ENCODE results near the gene SLIT3. TPM values are rescaled to one million over a fixed set of nuclear protein-coding genes. Genes with fewer than 3 reads are reported as not detected.
A peak's percentile ranks its signal among the peaks of the same experiment; 100 is the strongest.

Gene SLIT3
- total RNA-seq, 1 donor from 2014 or later = 56.6 TPM

DNA sequence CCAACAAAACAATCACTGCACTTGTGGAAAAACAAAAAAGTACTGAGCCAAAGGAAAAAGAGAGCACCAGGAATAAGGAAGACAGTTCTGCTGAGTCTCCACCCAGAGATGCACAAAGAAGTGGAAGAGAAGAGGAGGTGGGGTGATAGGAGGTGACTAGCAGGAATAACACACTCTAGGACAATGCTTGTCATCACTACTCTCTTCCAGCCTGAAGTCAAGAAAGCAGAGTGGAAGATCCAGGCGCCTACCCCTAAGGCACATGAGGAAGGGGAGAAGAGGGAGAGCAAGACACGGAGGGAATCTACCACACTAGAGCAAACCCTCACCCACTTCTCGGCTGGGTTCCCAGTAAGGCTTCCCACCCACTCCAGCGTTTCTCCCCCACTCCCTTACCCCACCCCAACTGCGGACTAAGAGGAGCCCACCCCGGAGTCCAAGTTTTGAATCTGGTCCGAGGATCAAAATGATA, 1.7 kb downstream of the SLIT3 start:
- H3K36me3 Mint-ChIP-seq = peaks cover 4% of the 10 kb centered on the region
- no peaks in the 10 kb centered on the region for H3K9me3 Mint-ChIP-seq
- peak overlapping the region; percentile 92 for H3K4me3 Mint-ChIP-seq
- TF ChIP-seq, protein P1, sequence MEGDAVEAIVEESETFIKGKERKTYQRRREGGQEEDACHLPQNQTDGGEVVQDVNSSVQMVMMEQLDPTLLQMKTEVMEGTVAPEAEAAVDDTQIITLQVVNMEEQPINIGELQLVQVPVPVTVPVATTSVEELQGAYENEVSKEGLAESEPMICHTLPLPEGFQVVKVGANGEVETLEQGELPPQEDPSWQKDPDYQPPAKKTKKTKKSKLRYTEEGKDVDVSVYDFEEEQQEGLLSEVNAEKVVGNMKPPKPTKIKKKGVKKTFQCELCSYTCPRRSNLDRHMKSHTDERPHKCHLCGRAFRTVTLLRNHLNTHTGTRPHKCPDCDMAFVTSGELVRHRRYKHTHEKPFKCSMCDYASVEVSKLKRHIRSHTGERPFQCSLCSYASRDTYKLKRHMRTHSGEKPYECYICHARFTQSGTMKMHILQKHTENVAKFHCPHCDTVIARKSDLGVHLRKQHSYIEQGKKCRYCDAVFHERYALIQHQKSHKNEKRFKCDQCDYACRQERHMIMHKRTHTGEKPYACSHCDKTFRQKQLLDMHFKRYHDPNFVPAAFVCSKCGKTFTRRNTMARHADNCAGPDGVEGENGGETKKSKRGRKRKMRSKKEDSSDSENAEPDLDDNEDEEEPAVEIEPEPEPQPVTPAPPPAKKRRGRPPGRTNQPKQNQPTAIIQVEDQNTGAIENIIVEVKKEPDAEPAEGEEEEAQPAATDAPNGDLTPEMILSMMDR (conservative IDR thresholded peaks at IDR 0.05) = no peak
- peaks cover 52% of the 10 kb centered on the region for H3K4me1 Mint-ChIP-seq (ENCODE audit: unreplicated experiment)
- no peak overlapping the region for H3K27ac Mint-ChIP-seq
- DNase-seq (ENCODE audit: extremely low spot score, unreplicated experiment) = no peak
- H3K27me3 Mint-ChIP-seq = peaks cover 50% of the 10 kb centered on the region

DNA sequence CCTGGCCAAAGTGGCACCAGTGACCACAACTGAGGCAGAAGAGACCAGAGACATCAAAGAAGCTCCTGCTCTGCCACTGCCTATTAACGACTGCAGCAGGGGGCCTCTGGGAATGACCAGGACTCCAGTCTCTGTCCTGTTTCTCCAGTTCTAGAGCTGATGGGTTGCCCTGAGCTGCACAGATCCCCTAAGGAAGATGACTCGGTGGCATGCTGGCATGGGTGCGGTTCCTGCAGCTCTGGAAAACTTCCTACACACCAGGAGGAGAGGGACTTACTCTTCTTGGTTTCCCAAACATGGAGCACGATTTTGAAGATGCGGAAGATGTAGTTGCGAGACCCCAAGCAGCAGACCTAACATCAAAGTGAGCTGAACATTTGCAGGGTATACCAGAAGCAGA, 2.7 kb downstream of the SLIT3 start:
- Mint-ChIP-seq H3K36me3 (peaks cover 4% of the 10 kb centered on the region), H3K4me1 (ENCODE audit: unreplicated experiment) (peaks cover 52% of the 10 kb centered on the region), H3K9me3 (no peaks in the 10 kb centered on the region), H3K27me3 (peaks cover 44% of the 10 kb centered on the region), H3K27ac (no peak overlapping the region), H3K4me3 (peak overlapping the region; percentile 92)
- no peak for DNase-seq (ENCODE audit: extremely low spot score, unreplicated experiment)
- TF ChIP-seq, protein P1 (conservative IDR thresholded peaks at IDR 0.05) = no peak

DNA sequence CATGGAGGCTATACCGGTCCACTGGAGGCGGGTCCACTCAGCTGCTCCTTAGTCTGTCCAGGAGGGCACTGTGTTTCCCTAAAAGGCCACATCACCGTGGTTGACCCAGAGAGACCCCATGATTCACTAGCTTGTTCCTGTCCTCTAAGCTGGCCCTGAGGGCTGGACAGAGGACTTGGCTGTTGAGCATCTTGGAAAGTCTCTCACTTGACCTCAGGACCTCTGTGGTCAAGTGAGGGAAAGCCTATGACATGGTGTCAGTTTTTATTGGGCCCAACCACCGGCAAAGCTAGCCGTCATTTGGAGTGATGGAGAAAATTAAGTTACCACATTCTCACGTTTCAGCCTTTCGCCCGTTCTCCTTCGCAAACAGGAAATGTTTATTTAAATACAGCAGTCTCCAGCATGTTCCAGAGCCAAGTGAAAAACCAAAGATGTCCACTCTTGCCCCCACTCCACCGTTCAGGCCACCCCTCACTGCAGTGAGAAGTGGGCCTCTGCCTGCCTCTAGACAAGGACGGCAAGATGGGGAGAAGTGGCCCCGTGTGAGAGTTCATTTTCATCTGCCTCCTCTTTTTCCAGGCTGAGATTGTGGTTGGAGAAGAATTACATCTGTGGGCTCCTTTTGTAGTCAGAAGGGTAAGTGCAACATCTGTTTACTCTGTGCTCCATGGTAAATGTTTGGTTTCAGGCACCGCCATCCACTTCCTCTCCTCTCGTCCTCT, 4.4 kb downstream of the SLIT3 start:
- peaks cover 45% of the 10 kb centered on the region for H3K4me1 Mint-ChIP-seq (ENCODE audit: unreplicated experiment)
- H3K9me3 Mint-ChIP-seq = no peaks in the 10 kb centered on the region

DNA sequence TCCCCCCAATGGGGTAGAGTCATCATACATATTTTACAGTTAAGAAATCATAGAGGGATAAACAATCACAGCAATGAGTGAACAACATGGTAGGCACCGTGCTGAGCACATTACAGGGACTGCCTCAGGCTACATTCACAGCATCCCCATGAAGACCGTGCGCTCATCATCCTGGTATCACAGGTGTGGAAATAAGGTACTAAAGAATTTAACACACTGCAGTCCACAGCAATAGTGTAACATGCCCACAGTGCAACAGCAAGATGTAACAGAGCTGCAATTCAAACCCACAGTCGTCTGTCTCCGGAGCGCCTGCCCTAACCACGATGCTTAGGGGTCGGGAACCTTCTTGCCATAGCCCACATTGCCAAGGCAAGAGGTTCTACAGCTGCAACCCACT, 5.6 kb downstream of the SLIT3 start:
- peak; percentile 25 for DNase-seq (ENCODE audit: extremely low spot score, unreplicated experiment)

More for the DNA sequence above, 4.4 kb downstream of the SLIT3 start:
- Mint-ChIP-seq H3K36me3 (peaks cover 10% of the 10 kb centered on the region), H3K27me3 (peaks cover 39% of the 10 kb centered on the region), H3K4me3 (peak overlapping the region; percentile 46), H3K27ac (no peak overlapping the region)
- TF ChIP-seq, protein P1 (conservative IDR thresholded peaks at IDR 0.05) = no peak
- no peak for DNase-seq (ENCODE audit: extremely low spot score, unreplicated experiment)

DNA sequence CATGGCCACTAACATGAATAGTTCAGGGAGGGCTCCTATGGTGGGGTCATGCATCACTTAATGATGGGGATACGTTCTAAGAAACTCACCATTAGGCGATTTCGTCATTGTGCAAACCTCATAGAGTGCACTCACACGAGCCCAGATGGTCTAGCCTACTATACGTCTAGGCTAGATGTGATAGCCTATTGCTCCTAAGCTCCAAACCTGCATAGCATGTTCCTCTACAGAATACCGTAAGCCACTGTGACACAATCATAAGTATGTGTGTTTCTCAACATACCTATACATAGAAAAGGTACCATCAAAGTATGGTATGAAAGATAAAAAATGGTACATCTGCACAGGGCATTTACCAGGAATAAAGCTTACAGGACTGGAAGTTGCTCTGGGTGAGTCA, 6.3 kb downstream of the SLIT3 start:
- no peak overlapping the region for H3K4me3 Mint-ChIP-seq
- H3K27me3 Mint-ChIP-seq = peaks cover 27% of the 10 kb centered on the region

More for the DNA sequence above, 5.6 kb downstream of the SLIT3 start:
- Mint-ChIP-seq H3K4me3 (no peak overlapping the region), H3K27me3 (peaks cover 33% of the 10 kb centered on the region), H3K4me1 (ENCODE audit: unreplicated experiment) (peaks cover 39% of the 10 kb centered on the region), H3K36me3 (peaks cover 10% of the 10 kb centered on the region), H3K9me3 (no peaks in the 10 kb centered on the region), H3K27ac (no peak overlapping the region)
- TF ChIP-seq, protein P1 (conservative IDR thresholded peaks at IDR 0.05) = no peak

More for the DNA sequence above, 6.3 kb downstream of the SLIT3 start:
- Mint-ChIP-seq H3K27ac (no peak overlapping the region), H3K36me3 (peaks cover 10% of the 10 kb centered on the region), H3K9me3 (no peaks in the 10 kb centered on the region), H3K4me1 (ENCODE audit: unreplicated experiment) (peaks cover 35% of the 10 kb centered on the region)
- TF ChIP-seq, protein P1 (conservative IDR thresholded peaks at IDR 0.05) = no peak
- DNase-seq (ENCODE audit: extremely low spot score, unreplicated experiment) = no peak
